Measurements from ENCODE around the gene PPM1H. TPM values are rescaled to one million over a fixed set of nuclear protein-coding genes. Genes with fewer than 3 reads are reported as not detected.

Gene PPM1H
- total and polyA plus RNA-seq, 10 of the 15 experiments (the other 5 are each of a cell fraction or from before 2014, with no cell fraction given) = 0.11 to 0.83 (median 0.49) TPM

DNA sequence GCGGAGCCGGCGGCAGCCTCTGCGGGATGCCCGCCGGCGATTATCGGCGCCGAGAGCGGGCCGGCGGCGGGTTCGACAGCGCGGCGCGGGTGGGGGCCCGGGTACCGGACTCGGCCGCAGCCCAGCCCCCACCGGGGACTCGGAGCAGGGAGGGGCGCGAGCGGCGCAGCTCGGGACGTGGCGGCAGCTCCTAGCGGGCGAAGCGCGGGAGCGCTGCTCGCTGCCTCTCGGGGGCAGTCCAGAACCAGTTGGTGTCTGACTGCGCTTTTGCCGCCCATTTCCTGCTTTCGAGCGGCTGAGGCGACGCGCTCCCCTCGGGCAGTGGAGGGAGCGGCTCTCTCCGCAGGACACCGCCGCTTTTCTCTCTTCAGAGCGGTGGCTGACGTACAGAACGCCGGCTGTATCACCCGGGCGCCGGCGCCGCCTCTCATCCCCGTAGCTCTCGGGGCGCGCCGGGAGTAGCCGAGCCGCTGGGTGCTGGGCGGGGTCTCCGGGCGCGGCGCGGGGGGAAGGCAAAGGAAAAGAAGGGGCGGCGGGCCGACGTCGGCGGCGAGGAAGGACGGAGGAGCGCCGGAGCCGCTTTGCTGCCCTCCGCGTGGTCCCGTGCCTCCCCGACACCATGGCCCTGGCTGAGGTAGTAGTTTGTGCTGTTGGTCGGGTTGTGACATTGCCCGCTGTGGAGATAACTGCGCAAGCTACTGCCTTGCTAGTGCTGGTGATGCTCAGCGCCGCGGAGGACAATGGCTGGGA, 331.7 kb downstream of the PPM1H start (continued):
- TF ChIP-seq, protein P1, sequence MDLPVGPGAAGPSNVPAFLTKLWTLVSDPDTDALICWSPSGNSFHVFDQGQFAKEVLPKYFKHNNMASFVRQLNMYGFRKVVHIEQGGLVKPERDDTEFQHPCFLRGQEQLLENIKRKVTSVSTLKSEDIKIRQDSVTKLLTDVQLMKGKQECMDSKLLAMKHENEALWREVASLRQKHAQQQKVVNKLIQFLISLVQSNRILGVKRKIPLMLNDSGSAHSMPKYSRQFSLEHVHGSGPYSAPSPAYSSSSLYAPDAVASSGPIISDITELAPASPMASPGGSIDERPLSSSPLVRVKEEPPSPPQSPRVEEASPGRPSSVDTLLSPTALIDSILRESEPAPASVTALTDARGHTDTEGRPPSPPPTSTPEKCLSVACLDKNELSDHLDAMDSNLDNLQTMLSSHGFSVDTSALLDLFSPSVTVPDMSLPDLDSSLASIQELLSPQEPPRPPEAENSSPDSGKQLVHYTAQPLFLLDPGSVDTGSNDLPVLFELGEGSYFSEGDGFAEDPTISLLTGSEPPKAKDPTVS (IDR thresholded peaks at IDR 0.05; ENCODE audit: low read depth, low read length) = no peak
- no peak for TF ChIP-seq IRF4 (IDR thresholded peaks at IDR 0.05; ENCODE audit: low read depth, low read length)
- TF ChIP-seq, protein P2, sequence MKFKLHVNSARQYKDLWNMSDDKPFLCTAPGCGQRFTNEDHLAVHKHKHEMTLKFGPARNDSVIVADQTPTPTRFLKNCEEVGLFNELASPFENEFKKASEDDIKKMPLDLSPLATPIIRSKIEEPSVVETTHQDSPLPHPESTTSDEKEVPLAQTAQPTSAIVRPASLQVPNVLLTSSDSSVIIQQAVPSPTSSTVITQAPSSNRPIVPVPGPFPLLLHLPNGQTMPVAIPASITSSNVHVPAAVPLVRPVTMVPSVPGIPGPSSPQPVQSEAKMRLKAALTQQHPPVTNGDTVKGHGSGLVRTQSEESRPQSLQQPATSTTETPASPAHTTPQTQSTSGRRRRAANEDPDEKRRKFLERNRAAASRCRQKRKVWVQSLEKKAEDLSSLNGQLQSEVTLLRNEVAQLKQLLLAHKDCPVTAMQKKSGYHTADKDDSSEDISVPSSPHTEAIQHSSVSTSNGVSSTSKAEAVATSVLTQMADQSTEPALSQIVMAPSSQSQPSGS (IDR thresholded peaks at IDR 0.05; ENCODE audit: low read length) = no peak; the same call in 1 of the 2 replicates
- TF ChIP-seq, protein P3, sequence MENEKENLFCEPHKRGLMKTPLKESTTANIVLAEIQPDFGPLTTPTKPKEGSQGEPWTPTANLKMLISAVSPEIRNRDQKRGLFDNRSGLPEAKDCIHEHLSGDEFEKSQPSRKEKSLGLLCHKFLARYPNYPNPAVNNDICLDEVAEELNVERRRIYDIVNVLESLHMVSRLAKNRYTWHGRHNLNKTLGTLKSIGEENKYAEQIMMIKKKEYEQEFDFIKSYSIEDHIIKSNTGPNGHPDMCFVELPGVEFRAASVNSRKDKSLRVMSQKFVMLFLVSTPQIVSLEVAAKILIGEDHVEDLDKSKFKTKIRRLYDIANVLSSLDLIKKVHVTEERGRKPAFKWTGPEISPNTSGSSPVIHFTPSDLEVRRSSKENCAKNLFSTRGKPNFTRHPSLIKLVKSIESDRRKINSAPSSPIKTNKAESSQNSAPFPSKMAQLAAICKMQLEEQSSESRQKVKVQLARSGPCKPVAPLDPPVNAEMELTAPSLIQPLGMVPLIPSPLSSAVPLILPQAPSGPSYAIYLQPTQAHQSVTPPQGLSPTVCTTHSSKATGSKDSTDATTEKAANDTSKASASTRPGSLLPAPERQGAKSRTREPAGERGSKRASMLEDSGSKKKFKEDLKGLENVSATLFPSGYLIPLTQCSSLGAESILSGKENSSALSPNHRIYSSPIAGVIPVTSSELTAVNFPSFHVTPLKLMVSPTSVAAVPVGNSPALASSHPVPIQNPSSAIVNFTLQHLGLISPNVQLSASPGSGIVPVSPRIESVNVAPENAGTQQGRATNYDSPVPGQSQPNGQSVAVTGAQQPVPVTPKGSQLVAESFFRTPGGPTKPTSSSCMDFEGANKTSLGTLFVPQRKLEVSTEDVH (IDR thresholded peaks at IDR 0.05; ENCODE audit: low read depth, partially characterized antibody) = no peak
- no peak for TF ChIP-seq BRCA1 (IDR thresholded peaks at IDR 0.05; ENCODE audit: low read depth, low read length)
- no peak for TF ChIP-seq KDM1A (IDR thresholded peaks at IDR 0.05; ENCODE audit: borderline replicate concordance)
- TF ChIP-seq, protein P4, sequence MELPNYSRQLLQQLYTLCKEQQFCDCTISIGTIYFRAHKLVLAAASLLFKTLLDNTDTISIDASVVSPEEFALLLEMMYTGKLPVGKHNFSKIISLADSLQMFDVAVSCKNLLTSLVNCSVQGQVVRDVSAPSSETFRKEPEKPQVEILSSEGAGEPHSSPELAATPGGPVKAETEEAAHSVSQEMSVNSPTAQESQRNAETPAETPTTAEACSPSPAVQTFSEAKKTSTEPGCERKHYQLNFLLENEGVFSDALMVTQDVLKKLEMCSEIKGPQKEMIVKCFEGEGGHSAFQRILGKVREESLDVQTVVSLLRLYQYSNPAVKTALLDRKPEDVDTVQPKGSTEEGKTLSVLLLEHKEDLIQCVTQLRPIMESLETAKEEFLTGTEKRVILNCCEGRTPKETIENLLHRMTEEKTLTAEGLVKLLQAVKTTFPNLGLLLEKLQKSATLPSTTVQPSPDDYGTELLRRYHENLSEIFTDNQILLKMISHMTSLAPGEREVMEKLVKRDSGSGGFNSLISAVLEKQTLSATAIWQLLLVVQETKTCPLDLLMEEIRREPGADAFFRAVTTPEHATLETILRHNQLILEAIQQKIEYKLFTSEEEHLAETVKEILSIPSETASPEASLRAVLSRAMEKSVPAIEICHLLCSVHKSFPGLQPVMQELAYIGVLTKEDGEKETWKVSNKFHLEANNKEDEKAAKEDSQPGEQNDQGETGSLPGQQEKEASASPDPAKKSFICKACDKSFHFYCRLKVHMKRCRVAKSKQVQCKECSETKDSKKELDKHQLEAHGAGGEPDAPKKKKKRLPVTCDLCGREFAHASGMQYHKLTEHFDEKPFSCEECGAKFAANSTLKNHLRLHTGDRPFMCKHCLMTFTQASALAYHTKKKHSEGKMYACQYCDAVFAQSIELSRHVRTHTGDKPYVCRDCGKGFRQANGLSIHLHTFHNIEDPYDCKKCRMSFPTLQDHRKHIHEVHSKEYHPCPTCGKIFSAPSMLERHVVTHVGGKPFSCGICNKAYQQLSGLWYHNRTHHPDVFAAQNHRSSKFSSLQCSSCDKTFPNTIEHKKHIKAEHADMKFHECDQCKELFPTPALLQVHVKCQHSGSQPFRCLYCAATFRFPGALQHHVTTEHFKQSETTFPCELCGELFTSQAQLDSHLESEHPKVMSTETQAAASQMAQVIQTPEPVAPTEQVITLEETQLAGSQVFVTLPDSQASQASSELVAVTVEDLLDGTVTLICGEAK (IDR thresholded peaks at IDR 0.05; ENCODE audit: borderline replicate concordance) = no peak
- peak; percentile 49; the same call in 1 of the 2 replicates for TF ChIP-seq CREM (IDR thresholded peaks at IDR 0.05; ENCODE audit: low read depth)
- TF ChIP-seq, protein P5, sequence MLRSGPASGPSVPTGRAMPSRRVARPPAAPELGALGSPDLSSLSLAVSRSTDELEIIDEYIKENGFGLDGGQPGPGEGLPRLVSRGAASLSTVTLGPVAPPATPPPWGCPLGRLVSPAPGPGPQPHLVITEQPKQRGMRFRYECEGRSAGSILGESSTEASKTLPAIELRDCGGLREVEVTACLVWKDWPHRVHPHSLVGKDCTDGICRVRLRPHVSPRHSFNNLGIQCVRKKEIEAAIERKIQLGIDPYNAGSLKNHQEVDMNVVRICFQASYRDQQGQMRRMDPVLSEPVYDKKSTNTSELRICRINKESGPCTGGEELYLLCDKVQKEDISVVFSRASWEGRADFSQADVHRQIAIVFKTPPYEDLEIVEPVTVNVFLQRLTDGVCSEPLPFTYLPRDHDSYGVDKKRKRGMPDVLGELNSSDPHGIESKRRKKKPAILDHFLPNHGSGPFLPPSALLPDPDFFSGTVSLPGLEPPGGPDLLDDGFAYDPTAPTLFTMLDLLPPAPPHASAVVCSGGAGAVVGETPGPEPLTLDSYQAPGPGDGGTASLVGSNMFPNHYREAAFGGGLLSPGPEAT (IDR thresholded peaks at IDR 0.05; ENCODE audit: low read depth) = no peak; the same call in none of the 2 replicates
- peak; percentile 31; the same call in 1 of the 2 replicates for TF ChIP-seq TCF12 (IDR thresholded peaks at IDR 0.05; ENCODE audit: low read depth, low read length)
- no peak for TF ChIP-seq SUZ12 (IDR thresholded peaks at IDR 0.05; ENCODE audit: unreplicated experiment)
- no peak for TF ChIP-seq ASH2L (IDR thresholded peaks at IDR 0.05; ENCODE audit: borderline replicate concordance, low read depth)
- TF ChIP-seq MXI1 (IDR thresholded peaks at IDR 0.05; ENCODE audit: low read depth, low read length) = peak; percentile 66
- no peak for TF ChIP-seq PAX8 (IDR thresholded peaks at IDR 0.05)
- TF ChIP-seq FOS (IDR thresholded peaks at IDR 0.05; ENCODE audit: borderline replicate concordance, extremely low read depth, insufficient read length) = no peak
- no peak for TF ChIP-seq HCFC1 (IDR thresholded peaks at IDR 0.05; ENCODE audit: low read length)

All from GM12878 (cell line).